Glomerular visceral epithelial cell (primary cell): Measurements from ENCODE around the gene EFNA5.
"Not testable (repeated sequence)": the region's sequence is repeated elsewhere in the genome, so short reads cannot be mapped to it uniquely, and the experiment has no call there.

Experiments
- DNase-seq: peaks from one replicate; pipeline ENCODE4 v3.0.0-alpha.2; 2016; ENCODE audit errors: extremely low spot score

Gene EFNA5

DNA sequence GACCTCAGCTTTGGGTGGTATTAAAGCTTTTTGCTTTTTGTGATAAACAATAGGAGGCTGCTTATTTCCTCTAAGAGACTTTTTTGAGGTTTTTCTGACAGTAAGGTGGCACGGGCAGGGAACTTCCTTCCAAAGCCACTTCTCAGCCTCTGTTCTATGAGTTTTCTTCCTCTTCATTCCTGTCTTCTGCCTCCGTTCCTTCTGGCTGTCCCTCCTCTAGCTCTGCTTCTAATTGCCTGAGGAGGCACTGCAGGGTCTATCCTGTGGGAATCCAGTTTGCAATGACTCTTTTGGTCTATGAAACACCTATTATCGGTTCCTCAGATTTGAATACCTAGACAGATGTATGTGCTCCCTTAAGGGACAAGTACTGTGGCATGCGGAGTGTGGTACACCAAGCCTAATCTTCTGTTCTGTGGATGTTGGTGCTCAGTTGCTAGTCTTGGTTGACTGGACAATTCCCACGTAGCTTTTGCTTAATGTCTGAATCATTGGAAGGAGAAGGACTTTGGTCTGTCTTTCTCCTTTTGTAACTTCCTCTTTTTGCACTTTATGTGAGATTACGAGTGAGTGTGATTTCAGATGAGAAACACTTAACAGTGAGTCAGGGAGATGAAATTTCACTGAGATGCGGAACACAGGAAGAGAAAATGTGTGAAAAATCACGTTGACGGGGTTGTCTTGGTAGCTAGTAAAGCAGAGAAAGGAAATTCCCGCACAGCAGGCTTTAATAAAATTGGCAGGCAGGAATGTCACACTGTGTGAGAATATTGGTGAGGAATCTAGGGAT, 305.2 kb downstream of the EFNA5 start:
- DNase-seq = peak; percentile 91

DNA sequence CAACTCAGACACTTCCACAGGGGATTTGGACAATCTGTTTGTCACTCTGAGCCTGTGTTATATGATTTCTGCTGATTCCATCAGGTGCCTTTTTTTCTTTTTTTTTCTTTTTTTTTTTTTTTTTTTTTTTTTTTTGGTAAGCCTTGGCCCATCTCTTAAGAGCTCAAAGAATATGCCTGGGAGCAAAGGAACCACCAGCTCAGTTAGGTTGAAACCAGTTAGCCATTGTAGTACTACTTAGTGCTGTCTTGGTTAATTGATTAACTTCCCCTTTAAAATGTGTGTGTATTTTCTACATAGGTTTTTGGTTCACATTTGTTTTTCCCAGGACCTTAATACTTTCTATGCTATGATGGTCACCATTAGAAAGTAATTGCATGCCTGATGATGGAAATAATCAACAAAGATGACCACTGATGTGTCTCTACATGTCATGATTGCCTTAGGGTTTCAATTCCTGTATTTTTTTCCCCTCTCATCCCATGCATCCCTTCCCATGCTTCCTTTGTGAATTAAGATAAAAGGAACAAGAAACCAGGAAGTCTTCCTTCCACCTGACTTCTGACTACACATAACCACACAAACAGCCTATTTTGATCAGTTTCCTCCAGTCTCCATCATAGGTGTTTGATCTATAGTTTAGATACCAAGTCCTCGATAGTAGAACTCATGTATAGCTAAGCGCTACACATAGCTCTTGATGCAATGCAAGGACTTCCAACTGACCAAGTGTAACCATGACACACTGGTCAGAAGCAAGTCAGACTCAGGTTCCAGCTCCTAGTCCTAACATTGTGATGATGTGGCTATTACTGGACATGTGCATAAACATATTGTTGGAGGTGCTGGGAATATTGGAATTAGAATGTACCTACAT, 306.1 kb downstream of the EFNA5 start:
- DNase-seq = no peak

DNA sequence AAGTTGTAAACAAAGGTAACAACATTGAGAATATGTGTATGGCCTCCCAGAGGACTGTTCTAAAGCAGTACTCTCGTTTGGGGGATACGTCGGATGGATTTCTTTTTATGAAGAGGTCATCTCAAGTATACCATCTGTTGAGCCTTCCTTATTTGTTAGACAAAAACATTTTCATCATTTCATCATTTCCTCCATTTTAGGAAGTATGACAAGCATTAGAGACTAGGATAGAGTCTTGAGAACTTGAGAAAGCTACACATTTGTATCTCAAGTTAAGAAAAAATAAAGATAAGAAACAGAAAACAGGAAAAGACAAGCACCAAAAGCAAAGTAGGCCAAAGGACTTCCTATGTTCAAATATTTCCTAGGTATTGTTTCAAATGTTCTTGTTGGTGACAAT, 307.0 kb downstream of the EFNA5 start:
- DNase-seq = no peak

DNA sequence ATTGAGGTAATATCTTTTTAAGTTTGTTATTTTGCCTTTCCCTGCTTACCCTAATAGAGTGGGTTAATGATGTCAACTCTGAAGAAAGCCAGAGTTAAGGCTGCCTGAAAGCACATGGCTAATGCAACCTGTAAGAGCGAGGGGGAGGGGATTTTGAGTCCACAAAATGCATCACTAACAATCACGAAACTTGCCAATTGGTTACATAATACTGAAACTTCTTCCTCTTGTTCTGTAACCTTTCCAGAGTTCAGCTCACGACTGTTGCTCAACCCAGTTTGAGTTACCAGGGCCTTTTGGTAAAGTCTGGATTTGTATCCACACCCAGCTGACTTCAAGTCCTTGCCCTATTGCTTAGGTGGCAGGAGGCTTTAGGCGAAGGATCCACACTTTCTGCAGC, 308.8 kb downstream of the EFNA5 start:
- no peak for DNase-seq

DNA sequence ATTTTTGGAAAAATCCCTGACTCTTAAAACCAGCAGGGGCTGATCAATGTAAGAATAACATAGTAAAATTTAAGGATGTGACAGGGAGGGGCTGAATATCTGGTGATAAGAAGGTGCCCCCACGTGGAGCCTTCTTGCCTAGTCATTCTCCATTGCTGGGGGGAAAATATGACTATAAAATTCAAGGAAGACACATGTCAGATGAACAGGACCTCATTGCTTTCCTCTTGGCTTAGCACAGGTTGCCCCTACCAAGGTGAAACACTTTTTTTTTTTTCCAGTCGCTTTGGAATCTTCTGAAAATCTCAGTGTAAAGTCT, 310.9 kb downstream of the EFNA5 start:
- no peak for DNase-seq

DNA sequence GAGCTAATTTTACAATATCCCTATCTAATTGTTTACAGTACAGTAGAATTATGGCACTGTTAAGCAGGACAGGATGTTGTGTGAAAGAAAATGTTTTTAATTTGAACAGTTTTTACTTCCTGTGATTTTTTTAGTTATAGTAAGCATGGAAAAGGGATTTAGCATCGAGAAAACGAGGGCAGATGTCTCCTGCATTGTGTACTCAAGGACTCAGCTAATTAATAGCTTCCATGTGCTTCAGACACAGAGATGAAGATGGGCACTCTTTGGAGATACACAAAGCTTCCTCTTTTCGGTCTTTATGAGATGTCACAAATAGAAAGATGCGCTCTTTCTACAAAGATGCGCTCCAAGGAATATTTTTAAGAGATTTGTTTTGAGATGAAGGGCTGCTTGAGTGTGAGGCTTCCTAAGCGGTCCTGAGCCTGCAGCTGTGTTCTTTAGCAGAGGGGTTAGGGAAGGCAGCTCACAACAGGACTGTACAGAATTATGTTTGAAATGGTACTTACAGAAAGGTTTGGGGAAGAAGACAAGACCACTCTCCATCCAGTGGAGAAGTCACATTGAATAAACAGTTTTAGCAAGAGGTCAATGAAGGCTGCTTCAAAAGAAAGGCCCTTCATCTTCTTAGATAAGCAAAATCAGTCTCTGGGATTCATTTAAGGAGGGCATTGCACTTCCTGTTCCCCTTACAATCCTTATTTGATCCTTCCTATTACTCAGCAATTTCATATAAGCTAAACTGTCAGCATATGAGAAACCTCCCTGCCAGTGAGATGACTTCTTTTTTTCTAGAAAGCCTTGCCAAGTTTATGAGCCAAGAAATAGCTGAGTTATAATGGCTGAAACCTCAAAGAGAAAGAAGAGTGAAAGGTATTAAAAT, 311.5 kb downstream of the EFNA5 start:
- DNase-seq = no peak

DNA sequence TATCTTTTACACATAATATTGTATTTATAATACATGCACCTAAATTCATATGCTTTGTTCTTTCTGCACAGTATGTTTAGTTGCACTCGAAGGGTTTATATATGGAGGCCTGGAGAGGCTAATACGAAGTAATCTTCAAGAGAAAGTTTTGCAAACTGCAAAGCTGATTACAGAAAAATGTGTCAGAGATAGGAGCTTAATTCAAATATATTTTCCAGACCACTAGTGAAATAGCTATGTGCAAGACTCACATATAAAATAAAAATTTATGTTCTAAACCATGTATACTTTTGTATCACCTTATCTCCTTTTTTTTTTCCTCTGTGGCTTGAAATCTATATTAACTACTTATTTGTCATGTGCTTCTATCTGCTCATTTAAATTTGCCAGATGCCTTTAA, 313.8 kb downstream of the EFNA5 start:
- no peak for DNase-seq

DNA sequence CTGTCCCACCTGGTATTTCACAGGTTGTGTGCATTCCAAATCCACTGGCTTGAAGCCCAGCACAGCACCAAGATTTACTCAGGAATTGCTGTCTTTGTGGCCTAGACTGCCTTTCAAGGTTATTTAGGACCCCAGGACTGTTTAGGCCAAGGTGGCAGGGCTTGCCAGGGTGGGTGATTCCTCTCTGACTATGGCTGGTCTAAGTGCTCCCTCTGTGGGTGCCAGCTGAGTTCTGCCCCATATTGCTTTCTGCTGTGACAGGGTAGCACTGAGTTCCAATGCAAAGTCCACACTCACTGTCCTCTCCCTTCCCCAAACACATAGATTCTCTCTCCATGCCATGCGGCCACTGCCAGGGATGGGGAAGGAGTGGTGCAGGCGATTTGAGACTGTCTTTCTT, 318.2 kb downstream of the EFNA5 start:
- no peak for DNase-seq

DNA sequence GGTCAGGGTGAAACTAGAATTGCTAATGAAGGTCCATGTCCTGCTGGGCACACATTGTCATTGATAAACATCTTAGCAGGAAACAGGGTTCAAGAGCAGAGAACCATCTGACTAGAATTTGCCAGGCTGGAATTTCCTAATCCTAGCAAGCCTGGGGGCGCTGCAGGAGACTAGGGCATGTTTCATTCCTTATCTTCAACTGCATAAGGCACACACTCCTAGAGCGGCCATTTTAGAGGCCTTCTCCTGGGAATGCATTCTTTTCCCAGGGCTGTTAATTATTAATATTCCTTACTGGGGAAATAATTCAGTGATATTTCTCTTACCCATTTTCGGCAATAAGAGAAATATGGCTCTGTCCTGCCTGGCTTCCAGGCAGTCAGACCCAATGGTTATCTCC, 324.2 kb downstream of the EFNA5 start:
- DNase-seq = not testable (repeated sequence)

DNA sequence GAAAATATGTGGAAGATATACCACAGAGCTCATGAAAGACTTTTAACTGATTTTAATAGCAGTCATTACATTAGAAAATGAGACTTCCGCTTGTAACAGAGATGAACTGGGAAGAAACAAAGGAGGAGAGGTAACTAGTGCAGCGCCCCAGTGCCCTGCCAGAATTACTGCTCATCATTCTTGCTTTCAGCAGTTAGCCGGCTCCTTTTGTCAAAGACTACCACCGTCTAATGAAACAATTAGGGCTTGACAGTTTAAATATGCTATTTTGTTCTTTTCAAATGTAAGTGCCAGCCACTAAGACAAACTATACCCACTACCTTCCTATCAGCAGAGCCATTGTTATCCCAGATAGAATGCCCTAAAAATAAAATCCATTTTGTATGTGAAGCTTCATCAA, 328.4 kb downstream of the EFNA5 start:
- DNase-seq = no peak

DNA sequence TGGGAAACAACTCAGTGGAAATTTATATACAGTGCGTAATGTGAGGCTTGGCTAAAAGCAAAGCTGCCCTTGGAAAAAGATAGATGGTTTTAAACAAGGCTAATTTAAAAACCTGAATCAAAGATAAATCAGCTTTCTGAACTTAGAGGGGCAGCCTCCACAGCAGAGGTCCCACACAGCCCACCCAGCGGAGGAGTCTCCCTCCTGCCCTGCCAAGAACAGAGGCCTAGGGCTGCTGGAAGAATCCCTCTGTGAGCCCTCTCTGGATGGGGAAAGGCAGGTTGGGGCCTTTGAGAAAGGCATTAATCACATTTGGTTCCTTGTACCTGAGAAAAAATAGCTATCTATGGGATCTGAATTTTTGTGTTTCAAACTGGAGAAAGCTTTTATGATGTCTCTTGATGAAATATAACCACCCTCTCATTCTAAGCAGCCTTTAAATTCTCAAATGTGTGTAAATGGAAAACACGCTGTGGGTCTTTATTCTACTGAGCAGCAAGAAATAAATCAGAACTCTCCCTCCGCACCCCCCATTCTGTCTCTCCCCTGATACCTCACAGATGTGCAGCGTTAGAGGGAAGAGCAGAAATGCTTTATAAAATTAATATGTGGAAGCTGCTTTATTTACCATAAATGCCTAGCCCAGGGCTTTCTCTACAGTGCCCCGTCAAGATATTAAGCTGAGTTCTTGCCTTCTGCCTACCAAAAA, 329.2 kb downstream of the EFNA5 start:
- DNase-seq = no peak

DNA sequence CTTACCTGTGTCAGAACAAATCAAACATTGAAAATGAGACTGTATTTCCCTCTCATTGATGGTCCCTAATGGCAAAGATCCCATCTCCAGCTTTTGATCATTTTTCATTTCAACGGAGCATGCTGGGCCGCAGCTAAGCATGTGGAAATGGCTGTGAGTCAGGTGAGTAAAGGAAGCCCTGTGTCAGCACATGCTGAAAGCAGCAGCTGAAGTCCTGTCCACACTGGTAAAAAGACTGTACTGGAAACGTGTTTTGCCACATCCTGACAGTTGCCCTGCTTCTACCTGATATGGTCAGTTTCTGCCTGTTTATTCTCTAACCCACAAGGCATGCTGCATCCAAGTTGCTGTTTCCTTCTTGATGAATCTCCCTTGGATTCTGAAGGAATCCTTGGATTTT, 330.1 kb downstream of the EFNA5 start:
- DNase-seq = no peak

DNA sequence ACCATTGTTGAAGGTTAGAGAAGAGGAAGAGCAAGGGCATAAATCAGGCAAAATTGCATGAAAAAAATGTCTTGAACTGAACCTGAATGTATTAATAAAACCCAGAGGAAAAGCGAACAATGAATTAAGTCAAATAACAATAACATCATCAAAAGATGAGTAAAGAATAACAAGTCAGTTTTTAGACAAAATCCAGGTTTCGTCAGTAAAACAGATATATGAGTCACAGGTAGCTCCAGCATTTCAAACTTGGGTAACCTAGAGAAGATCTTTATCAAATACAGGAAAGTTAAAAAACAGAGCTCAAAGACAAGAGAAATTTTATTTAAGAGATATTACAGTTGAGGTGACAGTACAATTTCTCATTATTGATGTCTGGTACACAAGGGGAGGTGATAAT, 332.4 kb downstream of the EFNA5 start:
- no peak for DNase-seq

DNA sequence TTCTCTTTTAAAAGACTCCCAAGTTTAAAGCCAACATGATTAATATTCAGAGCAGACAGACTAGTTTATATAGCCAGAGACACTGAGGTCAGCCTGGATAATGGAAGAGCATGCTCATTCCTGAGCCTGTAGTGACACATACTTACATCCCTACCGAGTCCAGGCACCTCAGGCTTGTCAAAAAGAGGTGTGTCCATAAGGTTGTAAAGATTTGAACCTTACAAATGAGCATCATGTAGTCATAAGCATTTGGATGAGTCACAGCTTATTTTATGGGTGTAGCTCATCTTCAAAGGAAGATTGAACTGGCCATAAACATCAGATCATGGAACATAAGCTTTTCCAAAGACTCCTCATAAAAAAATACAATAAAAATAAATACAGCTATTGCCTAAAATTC, 333.5 kb downstream of the EFNA5 start:
- DNase-seq = peak; percentile 14

DNA sequence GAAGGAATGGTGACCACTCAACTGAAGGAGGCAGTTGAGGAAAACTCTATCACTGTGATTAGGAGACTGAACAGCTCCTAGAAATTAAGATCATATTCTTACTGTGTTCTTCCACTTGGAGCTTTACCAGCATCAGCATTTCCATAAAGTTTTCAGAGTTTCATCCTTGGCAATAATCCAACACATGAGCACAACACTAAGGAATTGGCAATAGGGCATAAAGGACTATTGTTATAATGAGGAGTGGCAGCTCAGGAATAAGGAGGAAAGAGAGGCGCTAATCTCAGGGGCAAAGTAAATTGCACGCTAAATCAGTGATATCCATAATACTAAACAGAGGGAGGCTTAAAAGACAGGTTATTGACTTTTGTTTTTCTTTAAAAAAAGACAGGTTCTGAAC, 338.9 kb downstream of the EFNA5 start:
- no peak for DNase-seq

DNA sequence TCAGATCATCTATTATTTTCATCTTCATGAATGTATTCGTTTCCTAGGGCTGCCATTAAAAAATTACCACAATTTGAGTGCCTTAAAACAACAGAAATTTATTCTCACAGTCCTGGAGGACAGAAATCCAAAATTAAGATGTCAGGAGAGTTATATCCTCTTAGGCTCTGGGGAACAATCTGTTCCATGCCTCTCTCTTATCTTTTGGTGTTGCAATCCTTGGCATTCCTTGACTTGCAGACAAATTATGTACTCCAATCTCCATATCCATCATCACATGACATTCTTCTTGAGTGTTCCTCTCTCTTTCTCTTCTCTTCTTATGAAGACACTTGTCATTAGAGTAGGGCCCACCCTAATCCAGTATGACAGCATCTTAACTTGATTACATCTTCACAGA, 339.4 kb downstream of the EFNA5 start:
- DNase-seq = no peak

DNA sequence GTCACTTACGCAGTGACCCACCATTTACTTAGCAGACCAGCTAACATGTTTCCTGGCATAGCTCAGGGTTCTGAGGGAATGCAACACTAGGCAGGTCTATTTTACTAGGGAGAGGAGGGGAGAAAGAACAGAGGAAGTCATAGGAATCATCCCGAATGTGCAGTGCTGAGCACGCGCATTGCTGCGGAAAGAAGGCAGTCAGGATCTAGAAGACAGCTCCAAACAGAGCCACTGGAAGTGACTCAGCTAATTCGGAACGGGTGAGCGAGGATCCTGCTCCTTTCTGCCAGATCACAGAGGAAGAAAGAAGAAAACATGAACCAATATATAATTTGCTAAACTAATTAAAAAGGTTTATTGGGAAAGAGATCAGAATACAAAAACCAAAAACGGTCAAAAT, 339.8 kb downstream of the EFNA5 start:
- DNase-seq = no peak

DNA sequence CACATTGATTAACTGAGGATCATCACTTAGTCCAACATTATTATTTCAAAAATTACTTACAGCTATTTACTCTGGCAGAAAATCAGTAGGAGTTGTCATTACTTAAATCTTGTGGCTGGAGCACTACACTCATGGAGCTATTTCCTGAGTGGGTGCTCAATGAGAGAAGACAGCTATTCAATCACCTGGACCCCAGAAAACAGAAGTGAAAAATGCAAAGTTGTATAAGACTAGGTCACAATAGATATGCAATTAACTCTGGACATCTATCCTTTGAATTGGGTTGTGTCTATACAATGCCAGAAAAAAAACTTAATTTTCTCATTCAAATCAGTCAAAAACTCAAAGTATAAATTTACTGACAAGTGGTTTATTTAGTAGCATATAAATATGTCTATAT, 340.9 kb downstream of the EFNA5 start:
- DNase-seq = no peak
